ENCODE results near the gene SELPLG.
A peak's percentile ranks its signal among the peaks of the same experiment; 100 is the strongest.

DNA sequence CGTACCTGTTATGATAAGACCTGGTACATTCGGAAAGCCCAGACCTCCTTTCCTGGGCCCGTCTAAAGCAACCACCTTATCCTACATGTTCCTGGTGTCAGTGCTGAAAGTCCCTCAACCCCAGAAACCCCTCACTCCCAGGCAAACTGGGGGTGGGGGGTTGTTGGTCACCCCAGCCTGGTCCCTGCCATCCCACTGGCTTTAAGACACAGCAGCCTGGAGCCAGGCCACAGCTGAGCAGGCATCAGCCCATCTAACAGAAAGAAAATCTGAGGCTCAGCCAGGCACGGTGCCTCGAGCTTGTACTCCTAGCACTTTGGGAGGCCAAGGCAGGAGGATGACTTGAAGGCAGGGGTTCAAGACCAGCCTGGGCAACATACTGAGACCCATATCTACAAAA, 4.5 kb downstream of the SELPLG start:
- peak in 1 of 4 donors; percentile 9 for TF ChIP-seq POLR2A (IDR thresholded peaks at IDR 0.05)
- TF ChIP-seq, protein P1, sequence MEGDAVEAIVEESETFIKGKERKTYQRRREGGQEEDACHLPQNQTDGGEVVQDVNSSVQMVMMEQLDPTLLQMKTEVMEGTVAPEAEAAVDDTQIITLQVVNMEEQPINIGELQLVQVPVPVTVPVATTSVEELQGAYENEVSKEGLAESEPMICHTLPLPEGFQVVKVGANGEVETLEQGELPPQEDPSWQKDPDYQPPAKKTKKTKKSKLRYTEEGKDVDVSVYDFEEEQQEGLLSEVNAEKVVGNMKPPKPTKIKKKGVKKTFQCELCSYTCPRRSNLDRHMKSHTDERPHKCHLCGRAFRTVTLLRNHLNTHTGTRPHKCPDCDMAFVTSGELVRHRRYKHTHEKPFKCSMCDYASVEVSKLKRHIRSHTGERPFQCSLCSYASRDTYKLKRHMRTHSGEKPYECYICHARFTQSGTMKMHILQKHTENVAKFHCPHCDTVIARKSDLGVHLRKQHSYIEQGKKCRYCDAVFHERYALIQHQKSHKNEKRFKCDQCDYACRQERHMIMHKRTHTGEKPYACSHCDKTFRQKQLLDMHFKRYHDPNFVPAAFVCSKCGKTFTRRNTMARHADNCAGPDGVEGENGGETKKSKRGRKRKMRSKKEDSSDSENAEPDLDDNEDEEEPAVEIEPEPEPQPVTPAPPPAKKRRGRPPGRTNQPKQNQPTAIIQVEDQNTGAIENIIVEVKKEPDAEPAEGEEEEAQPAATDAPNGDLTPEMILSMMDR (IDR thresholded peaks at IDR 0.05), result no peak
